ENCODE results near the gene CDK2AP2.

- TF ChIP-seq SP2 (IDR thresholded peaks at IDR 0.05; ENCODE audit: low read length) (no peak), GTF2F1 (IDR thresholded peaks at IDR 0.05; ENCODE audit: borderline replicate concordance, low read depth, low read length) (no peak), RXRA (IDR thresholded peaks at IDR 0.05; ENCODE audit: insufficient read depth, low read depth, low read length) (no peak), SRF (IDR thresholded peaks at IDR 0.05; ENCODE audit: low read depth, low read length) (no peak), POLR2A (IDR thresholded peaks at IDR 0.05; ENCODE audit: control extremely low read depth in 1 of 2, low read depth in 2 of 2, low read length in 2 of 2) (no peak)
These were observed 44.1 kb downstream of the CDK2AP2 start for GRCh38 chr11:67463680-67464410.
